ENCODE results near the gene CAMK1.
"Not testable (repeated sequence)": the region's sequence is repeated elsewhere in the genome, so short reads cannot be mapped to it uniquely, and the experiment has no call there.

The CAMK1 gene

GRCh38 chr3:9776896-9777693 lies 7.3 kb upstream of the CAMK1 start:
- DNase-seq (ENCODE audit: low read depth) = no peak
- no peak overlapping the region for H3K4me3 ChIP-seq (ENCODE audit: low read depth, low read length)
- TF ChIP-seq, protein P1, sequence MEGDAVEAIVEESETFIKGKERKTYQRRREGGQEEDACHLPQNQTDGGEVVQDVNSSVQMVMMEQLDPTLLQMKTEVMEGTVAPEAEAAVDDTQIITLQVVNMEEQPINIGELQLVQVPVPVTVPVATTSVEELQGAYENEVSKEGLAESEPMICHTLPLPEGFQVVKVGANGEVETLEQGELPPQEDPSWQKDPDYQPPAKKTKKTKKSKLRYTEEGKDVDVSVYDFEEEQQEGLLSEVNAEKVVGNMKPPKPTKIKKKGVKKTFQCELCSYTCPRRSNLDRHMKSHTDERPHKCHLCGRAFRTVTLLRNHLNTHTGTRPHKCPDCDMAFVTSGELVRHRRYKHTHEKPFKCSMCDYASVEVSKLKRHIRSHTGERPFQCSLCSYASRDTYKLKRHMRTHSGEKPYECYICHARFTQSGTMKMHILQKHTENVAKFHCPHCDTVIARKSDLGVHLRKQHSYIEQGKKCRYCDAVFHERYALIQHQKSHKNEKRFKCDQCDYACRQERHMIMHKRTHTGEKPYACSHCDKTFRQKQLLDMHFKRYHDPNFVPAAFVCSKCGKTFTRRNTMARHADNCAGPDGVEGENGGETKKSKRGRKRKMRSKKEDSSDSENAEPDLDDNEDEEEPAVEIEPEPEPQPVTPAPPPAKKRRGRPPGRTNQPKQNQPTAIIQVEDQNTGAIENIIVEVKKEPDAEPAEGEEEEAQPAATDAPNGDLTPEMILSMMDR (conservative IDR thresholded peaks at IDR 0.05; ENCODE audit: low read depth, low read length) = no peak

- H3K4me3 ChIP-seq (ENCODE audit: low read depth, low read length); DNase-seq (ENCODE audit: low read depth): not testable (repeated sequence)
Measured at GRCh38 chr3:9771007-9771406, 1.3 kb upstream of the CAMK1 start.

DNA sequence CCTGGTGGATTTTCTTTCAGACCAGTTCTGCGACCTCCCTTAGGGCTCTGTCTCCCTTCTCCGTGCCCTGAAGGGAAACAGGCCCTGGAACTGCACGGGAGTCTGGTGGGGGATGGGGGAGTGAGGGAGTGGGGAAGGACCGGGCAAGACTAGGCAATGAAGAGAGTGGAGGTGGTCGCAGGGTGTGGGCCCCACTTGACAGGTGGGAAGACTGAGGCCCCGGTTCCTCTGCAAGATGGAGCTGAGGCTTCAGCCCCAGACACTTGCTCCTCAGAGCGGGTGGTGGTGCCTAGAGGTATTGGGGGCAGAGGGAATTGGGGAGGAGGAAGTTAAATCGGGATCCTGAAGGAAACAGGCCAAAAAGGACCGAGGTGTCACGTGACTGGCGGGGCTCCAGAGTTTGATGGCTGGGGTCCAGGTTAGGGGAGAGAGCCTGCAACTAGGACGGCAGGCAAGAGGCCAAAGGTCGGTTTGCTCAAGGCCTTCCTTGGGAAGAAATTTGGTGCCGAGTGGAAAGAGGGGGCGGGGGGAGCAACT lies 597 bp upstream of the CAMK1 start:
- peak overlapping the region; percentile 51 for H3K4me3 ChIP-seq (ENCODE audit: low read depth, low read length)
- TF ChIP-seq, protein P1 (conservative IDR thresholded peaks at IDR 0.05; ENCODE audit: low read depth, low read length) = no peak
- DNase-seq (ENCODE audit: low read depth) = peak; percentile 56

DNA sequence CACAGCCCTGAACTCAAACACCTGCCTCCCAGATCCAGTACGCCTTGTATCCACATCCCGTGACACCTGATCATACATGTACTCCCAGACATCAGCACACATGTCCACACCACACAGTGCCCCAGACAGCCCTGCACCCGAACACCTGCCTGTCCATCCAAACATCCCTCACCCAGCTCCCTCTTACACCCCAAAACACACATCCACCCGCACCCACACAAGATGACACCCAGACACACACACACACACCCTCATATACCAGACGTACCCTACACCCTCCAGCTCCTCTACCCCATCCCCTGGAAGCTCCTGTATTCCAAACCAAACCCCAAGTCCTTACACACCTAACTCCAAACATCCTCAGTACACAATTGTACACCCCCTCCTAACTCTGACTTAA lies 735 bp downstream of the CAMK1 start:
- H3K4me3 ChIP-seq (ENCODE audit: low read depth, low read length) = peak overlapping the region; percentile 51
- DNase-seq (ENCODE audit: low read depth) = no peak

GRCh38 chr3:9768141-9768775 lies 1.5 kb downstream of the CAMK1 start:
- TF ChIP-seq, protein P1 (conservative IDR thresholded peaks at IDR 0.05; ENCODE audit: low read depth, low read length) = no peak
- H3K4me3 ChIP-seq (ENCODE audit: low read depth, low read length) = no peak overlapping the region
- no peak for DNase-seq (ENCODE audit: low read depth)

More for the DNA sequence above, 735 bp downstream of the CAMK1 start:
- TF ChIP-seq, protein P1 (conservative IDR thresholded peaks at IDR 0.05; ENCODE audit: low read depth, low read length) = no peak

DNA sequence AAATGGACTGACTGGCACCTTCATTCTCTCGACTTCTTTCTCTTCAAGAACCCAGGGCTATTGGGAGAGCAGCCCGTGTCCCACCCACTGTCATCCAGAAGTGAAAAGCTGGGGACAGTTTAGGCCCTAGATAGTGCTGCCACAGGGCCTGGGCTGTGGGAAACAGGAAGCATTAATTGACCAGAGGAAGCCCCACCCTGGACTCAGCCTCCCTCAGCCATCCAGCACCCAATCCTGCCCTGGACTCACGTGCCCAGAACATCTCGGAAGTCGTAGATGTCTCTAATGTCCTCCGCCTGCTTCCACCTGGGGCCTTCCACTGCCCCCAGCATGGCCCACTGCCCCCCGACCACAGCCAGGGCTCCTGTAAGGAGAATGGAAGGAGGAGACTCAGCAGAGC lies 2.3 kb downstream of the CAMK1 start:
- no peak for DNase-seq (ENCODE audit: low read depth)
- no peak overlapping the region for H3K4me3 ChIP-seq (ENCODE audit: low read depth, low read length)
- TF ChIP-seq, protein P1 (conservative IDR thresholded peaks at IDR 0.05; ENCODE audit: low read depth, low read length) = no peak

GRCh38 chr3:9765865-9766264 lies 3.9 kb downstream of the CAMK1 start:
- peak; percentile 43 for DNase-seq (ENCODE audit: low read depth)
- TF ChIP-seq, protein P1 (conservative IDR thresholded peaks at IDR 0.05; ENCODE audit: low read depth, low read length) = no peak

More at GRCh38 chr3:9765865-9766264, 3.9 kb downstream of the CAMK1 start:
- H3K4me3 ChIP-seq (ENCODE audit: low read depth, low read length) = no peak overlapping the region

Data from choroid plexus epithelial cell (primary cell).